Measurements from ENCODE around the gene LRRC49. TPM values are rescaled to one million over a fixed set of nuclear protein-coding genes. Genes with fewer than 3 reads are reported as not detected.

LRRC49 gene
- total and polyA plus RNA-seq, 2 donors (not counting 3 experiments of a cell fraction or from before 2014, with no cell fraction given) = 3.0 to 6.6 TPM

DNA sequence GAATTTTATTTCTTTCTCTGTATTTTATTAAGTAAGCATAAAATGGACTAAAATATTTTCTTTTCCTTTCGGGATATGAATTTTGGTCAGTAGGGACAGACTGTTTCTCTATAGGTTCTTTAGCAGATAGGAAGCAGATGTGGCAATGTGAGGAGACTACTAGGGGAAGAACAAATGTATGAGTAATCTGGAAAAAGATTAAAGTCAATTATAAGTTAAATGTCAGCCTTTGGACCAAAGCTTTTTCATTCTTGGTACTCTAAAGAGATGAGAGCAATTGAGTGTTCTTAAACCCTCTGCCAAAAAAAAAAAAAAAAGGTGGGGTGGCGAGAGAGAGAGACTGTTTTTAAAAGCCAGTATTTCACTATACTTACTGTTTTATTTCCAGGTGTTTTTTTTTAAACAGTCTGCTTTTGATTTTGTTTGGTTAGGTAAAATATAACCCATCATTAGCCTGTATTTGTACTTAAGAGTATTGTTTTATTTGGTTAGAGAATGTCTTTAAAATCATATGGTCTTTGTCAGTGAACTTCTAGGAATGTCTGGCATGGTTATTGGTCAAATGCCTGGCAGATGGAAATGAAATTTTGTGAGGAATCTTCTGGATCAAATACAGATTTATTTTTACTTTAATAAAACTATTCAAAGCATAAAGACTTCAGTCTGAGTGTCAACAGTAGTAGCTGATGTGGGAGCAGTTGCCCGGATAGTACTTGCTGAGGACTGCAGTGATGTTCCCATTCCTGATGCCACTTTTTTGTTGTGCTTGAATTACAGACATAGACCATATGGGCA is 63.8 kb downstream of the LRRC49 start:
- FAIRE-seq = no peak
- Histone ChIP-seq H3K27ac (ENCODE audit: insufficient read depth, low read depth, low read length) (no peak overlapping the region), H4K20me1 (replicated peaks; ENCODE audit: control insufficient read depth, extremely low read depth, insufficient read depth, low read length) (no peaks in the 10 kb centered on the region), H3K27me3 (ENCODE audit: control insufficient read depth in 2 of 2, insufficient read depth in 2 of 2, low read length in 2 of 2) (no peaks in the 10 kb centered on the region), H3K9me3 (replicated peaks; ENCODE audit: control insufficient read depth, insufficient read depth, low read length) (no peaks in the 10 kb centered on the region), H2AFZ (ENCODE audit: low read depth, low read length) (no peak overlapping the region), H3K9me1 (replicated peaks; ENCODE audit: control insufficient read depth, extremely low read depth, insufficient read depth, low read length) (no peaks in the 10 kb centered on the region), H3K4me3 (replicated peaks in 1 of 3; ENCODE audit: insufficient read depth in 1 of 3, low read depth in 1 of 3, low read length in 3 of 3) (no peak overlapping the region), H3K36me3 (ENCODE audit: control insufficient read depth in 2 of 2, extremely low read depth in 1 of 2, insufficient read depth in 2 of 2, low read length in 2 of 2) (no peaks in the 10 kb centered on the region), H3K4me2 (ENCODE audit: insufficient read depth, low read length) (no peak overlapping the region), H3K79me2 (ENCODE audit: control insufficient read depth, insufficient read depth, low read length) (no peaks in the 10 kb centered on the region), H3K4me1 (ENCODE audit: control insufficient read depth, extremely low read depth, insufficient read depth, low read length) (no peaks in the 10 kb centered on the region), H3K9ac (replicated peaks; ENCODE audit: extremely low read depth, insufficient read depth, low read length) (no peak overlapping the region)
- ChIA-PET POLR2A (no interaction called here), CTCF (no interaction called here)
- dilution Hi-C loops (cut with MboI; ENCODE audit: extremely low pct_ligation_motif_present, low sequenced_read_pairs) = no loop called here
- intact Hi-C loops (cut with micrococcal nuclease) = loop anchor here (5.0 kb wide), 1 partner anchor 61 kb away; no protein-coding TSS in a partner anchor
- TF ChIP-seq MYC (IDR thresholded peaks at IDR 0.05; ENCODE audit: low read depth, low read length) = no peak
- no peak for TF ChIP-seq POLR2AphosphoS5 (IDR thresholded peaks at IDR 0.05; ENCODE audit: insufficient read depth, low read depth, low read length)
- no peak for TF ChIP-seq CTCF (IDR thresholded peaks at IDR 0.05; ENCODE audit: extremely low read depth in 1 of 2, insufficient read depth in 1 of 2, low read depth in 1 of 2, low read length in 2 of 2)
- no peak for TF ChIP-seq JUN (IDR thresholded peaks at IDR 0.05; ENCODE audit: borderline replicate concordance, insufficient read depth, insufficient read length, low read depth)
- TF ChIP-seq MAX (IDR thresholded peaks at IDR 0.05; ENCODE audit: insufficient read depth, insufficient read length) = no peak
- TF ChIP-seq FOS (IDR thresholded peaks at IDR 0.05; ENCODE audit: borderline replicate concordance, insufficient read depth, low read length) = no peak
- TF ChIP-seq POLR2A (IDR thresholded peaks at IDR 0.05; ENCODE audit: low read depth, low read length) = no peak
- TF ChIP-seq EZH2 (IDR thresholded peaks at IDR 0.05; ENCODE audit: borderline replicate concordance, low read depth, low read length, severe bottlenecking) = no peak
- TF ChIP-seq GATA2 (IDR thresholded peaks at IDR 0.05; ENCODE audit: insufficient read depth, insufficient read length, low read depth, low read length) = no peak
- no TSS peak for BruUV-seq (replicated peaks)
- DNase-seq (ENCODE audit: low read depth, low spot score) = no peak
